Measurements from ENCODE around the gene POU2F1.
A peak's percentile ranks its signal among the peaks of the same experiment; 100 is the strongest.

GRCh38 chr1:167221738-167222610 is 1.3 kb downstream of the POU2F1 start:
- TF ChIP-seq, protein P1, sequence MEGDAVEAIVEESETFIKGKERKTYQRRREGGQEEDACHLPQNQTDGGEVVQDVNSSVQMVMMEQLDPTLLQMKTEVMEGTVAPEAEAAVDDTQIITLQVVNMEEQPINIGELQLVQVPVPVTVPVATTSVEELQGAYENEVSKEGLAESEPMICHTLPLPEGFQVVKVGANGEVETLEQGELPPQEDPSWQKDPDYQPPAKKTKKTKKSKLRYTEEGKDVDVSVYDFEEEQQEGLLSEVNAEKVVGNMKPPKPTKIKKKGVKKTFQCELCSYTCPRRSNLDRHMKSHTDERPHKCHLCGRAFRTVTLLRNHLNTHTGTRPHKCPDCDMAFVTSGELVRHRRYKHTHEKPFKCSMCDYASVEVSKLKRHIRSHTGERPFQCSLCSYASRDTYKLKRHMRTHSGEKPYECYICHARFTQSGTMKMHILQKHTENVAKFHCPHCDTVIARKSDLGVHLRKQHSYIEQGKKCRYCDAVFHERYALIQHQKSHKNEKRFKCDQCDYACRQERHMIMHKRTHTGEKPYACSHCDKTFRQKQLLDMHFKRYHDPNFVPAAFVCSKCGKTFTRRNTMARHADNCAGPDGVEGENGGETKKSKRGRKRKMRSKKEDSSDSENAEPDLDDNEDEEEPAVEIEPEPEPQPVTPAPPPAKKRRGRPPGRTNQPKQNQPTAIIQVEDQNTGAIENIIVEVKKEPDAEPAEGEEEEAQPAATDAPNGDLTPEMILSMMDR (IDR thresholded peaks at IDR 0.05) = no peak
- peak in 1 of 2 donors; percentile 84 for TF ChIP-seq POLR2A (IDR thresholded peaks at IDR 0.05)

All from thyroid gland (tissue), 4 donors.